Measurements from ENCODE around the gene TYK2.

- TF ChIP-seq CTCF (IDR thresholded peaks at IDR 0.05): no peak
- no peak for TF ChIP-seq POLR2A (IDR thresholded peaks at IDR 0.05)
Observed at GRCh38 chr19:10374931-10375330, 5.4 kb downstream of the TYK2 start.
